Panc1 (cell line): ENCODE data around the gene DGCR2. TPM values are rescaled to one million over a fixed set of nuclear protein-coding genes. Genes with fewer than 3 reads are reported as not detected.
A peak's percentile ranks its signal among the peaks of the same experiment; 100 is the strongest.

ENCODE experiments used
- ATAC-seq: fragments of 200-7000 bp; cut with Tn5 transposase; 2 replicates; pipeline ENCODE4 v1.9.1; 2020; ENCODE audit warnings: mild to moderate bottlenecking, moderate library complexity
- BruUV-seq: library from RNA; stranded (reverse); fragments of 400-500 nt; replicated peaks from 2 replicates; lab custom pipeline; 2021; lab: Mats Ljungman, UMichigan
- CTCF ChIA-PET: fragments of 300-600 bp; sonication (Branson Sonifier 250); formaldehyde crosslinking; loops from one replicate; lab custom pipeline; 2022; ENCODE audit warnings: antibody characterized with exemption; lab: Charles Lee
- POLR2A ChIA-PET: fragments of 300-600 bp; sonication (Branson Sonifier 250); formaldehyde crosslinking; loops from one replicate; lab custom pipeline; 2022; ENCODE audit warnings: antibody characterized with exemption; lab: Charles Lee
- DNase-seq: peaks from one replicate; pipeline ENCODE4 v3.0.0-alpha.2; 2010; ENCODE audit warnings: low read depth, low spot score
- H3K27ac ChIP-seq: 2 replicates; pipeline ENCODE4 v1.5.1; 2011; ENCODE audit warnings: mild to moderate bottlenecking, low read length, inconsistent platforms
- H3K27me3 ChIP-seq: fragments of 200-500 bp; sonication (Bioruptor generic); 2 replicates; pipeline ENCODE4 v1.6.0; 2014; ENCODE audit warnings: low read length, inconsistent platforms; ENCODE audit not compliant: control insufficient read depth, insufficient read depth
- H3K36me3 ChIP-seq: fragments of 200-500 bp; sonication (Bioruptor generic); 2 replicates; pipeline ENCODE4 v1.5.1; 2014; ENCODE audit warnings: inconsistent platforms, mild to moderate bottlenecking, low read length, moderate library complexity; ENCODE audit not compliant: control insufficient read depth, insufficient read depth
- H3K4me1 ChIP-seq: 2 replicates; pipeline ENCODE4 v1.5.1; 2011; ENCODE audit warnings: inconsistent platforms, mild to moderate bottlenecking, low read length, moderate library complexity; ENCODE audit not compliant: control insufficient read depth, insufficient read depth
- H3K4me3 ChIP-seq, 2 experiments: 2 replicates each; pipeline ENCODE4 v1.5.1; 2011 to 2012; ENCODE audit warnings: low read depth in 2 of 2, low read length in 2 of 2, mild to moderate bottlenecking in 2 of 2, inconsistent platforms in 1 of 2, moderate library complexity in 1 of 2
- H3K9me3 ChIP-seq: fragments of 200-500 bp; sonication (Bioruptor generic); 2 replicates; pipeline ENCODE4 v1.5.1; 2014; ENCODE audit warnings: low read depth, mild to moderate bottlenecking, inconsistent platforms, low read length, moderate library complexity; ENCODE audit not compliant: control insufficient read depth, insufficient read depth
- POLR2AphosphoS5 ChIP-seq: IDR thresholded peaks from 2 replicates; pipeline ENCODE4 v1.6.1; 2012; ENCODE audit warnings: mild to moderate bottlenecking, low read depth, low read length, moderate library complexity
- SIN3A ChIP-seq: IDR thresholded peaks from 2 replicates; pipeline ENCODE4 v1.6.1; 2012; ENCODE audit warnings: low read depth, mild to moderate bottlenecking, low read length, moderate library complexity, borderline replicate concordance; ENCODE audit not compliant: insufficient read depth
- TCF7L2 ChIP-seq: IDR thresholded peaks from 2 replicates; pipeline ENCODE4 v1.6.1; 2011; ENCODE audit warnings: mild to moderate bottlenecking, low read depth, low read length, inconsistent platforms
- in situ Hi-C: cut with HindIII; loops from 2 replicates; pipeline ENCODE4 v1.10.0; 2016; ENCODE audit warnings: low sequenced_read_pairs, low pct_unique_long_range_greater_than_20kb
- intact Hi-C: fragments of 100-400 bp; cut with micrococcal nuclease; formaldehyde crosslinking; loops from one replicate; pipeline ENCODE4 v1.10.0; 2022; ENCODE audit not compliant: unreplicated experiment
- total RNA-seq: library from RNA; stranded (reverse); gene quantifications from one replicate; pipeline ENCODE4 v1.2.1, GENCODE V29; 2021; ENCODE audit not compliant: unreplicated experiment
- TF ChIP-seq, protein P1 (sequence below), 2 experiments: IDR thresholded peaks; 2 replicates each; pipeline ENCODE4 v1.6.1; 2011 to 2012; ENCODE audit warnings: low read depth in 2 of 2, control low read depth in 1 of 2, low read length in 1 of 2, mild to moderate bottlenecking in 1 of 2, moderate library complexity in 1 of 2; ENCODE audit not compliant: insufficient read depth in 1 of 2
- TF ChIP-seq, protein P2 (sequence below): fragments of 450-650 bp; IDR thresholded peaks from 2 replicates; pipeline ENCODE4 v1.5.1; 2017; ENCODE audit warnings: mild to moderate bottlenecking

DGCR2 gene
- total RNA-seq, 1 experiment from 2014 or later, result 35.1 TPM

DNA sequence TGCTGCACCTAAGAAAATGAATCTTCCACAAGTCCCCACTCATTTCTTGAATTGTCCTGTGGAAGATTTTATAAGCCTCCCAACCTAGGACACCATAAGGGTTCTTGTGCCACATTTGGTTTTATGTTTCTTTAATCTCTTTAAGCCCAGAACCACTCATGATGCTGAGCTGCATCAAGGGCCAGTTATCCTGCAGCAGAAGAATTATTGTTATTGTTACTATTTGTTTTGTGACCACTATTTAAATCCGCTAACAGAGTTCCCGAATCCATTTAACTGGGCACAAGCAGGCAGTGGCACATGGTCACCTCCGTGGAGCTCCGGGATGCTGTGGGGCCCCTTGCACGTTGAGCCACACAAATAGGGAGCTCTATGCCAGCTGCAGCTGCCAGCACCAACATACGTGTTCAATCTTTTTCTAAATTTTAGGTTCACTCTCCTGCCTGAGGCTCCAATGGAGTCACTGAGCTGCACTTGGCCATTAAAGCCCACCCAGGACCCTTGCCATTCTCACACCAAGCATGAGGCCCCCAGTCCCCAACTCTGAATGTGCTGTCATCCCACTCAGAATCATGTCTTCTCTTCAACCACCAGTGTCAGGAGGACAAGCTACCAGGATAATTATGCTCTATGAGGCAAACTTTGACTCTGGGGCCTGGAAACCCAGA is 60.6 kb downstream of the DGCR2 start:
- in situ Hi-C loops (no loop called here), intact Hi-C loops (no loop called here)
- Histone ChIP-seq H3K36me3 (no peaks in the 10 kb centered on the region), H3K27ac (no peak overlapping the region), H3K4me3 (no peak overlapping the region), H3K4me1 (no peaks in the 10 kb centered on the region), H3K9me3 (no peaks in the 10 kb centered on the region), H3K27me3 (no peaks in the 10 kb centered on the region)
- ChIA-PET CTCF (no interaction called here), POLR2A (no interaction called here)
- BruUV-seq, result TSS peak; percentile 61
- ATAC-seq (no peak), DNase-seq (no peak)
- TF ChIP-seq, protein P1, sequence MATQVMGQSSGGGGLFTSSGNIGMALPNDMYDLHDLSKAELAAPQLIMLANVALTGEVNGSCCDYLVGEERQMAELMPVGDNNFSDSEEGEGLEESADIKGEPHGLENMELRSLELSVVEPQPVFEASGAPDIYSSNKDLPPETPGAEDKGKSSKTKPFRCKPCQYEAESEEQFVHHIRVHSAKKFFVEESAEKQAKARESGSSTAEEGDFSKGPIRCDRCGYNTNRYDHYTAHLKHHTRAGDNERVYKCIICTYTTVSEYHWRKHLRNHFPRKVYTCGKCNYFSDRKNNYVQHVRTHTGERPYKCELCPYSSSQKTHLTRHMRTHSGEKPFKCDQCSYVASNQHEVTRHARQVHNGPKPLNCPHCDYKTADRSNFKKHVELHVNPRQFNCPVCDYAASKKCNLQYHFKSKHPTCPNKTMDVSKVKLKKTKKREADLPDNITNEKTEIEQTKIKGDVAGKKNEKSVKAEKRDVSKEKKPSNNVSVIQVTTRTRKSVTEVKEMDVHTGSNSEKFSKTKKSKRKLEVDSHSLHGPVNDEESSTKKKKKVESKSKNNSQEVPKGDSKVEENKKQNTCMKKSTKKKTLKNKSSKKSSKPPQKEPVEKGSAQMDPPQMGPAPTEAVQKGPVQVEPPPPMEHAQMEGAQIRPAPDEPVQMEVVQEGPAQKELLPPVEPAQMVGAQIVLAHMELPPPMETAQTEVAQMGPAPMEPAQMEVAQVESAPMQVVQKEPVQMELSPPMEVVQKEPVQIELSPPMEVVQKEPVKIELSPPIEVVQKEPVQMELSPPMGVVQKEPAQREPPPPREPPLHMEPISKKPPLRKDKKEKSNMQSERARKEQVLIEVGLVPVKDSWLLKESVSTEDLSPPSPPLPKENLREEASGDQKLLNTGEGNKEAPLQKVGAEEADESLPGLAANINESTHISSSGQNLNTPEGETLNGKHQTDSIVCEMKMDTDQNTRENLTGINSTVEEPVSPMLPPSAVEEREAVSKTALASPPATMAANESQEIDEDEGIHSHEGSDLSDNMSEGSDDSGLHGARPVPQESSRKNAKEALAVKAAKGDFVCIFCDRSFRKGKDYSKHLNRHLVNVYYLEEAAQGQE (IDR thresholded peaks at IDR 0.05; ENCODE audit: insufficient read depth in 1 of 2, low read depth in 2 of 2, low read length in 1 of 2), result no peak
- TF ChIP-seq SIN3A (no peak), POLR2AphosphoS5 (no peak), TCF7L2 (no peak)
- TF ChIP-seq, protein P2, sequence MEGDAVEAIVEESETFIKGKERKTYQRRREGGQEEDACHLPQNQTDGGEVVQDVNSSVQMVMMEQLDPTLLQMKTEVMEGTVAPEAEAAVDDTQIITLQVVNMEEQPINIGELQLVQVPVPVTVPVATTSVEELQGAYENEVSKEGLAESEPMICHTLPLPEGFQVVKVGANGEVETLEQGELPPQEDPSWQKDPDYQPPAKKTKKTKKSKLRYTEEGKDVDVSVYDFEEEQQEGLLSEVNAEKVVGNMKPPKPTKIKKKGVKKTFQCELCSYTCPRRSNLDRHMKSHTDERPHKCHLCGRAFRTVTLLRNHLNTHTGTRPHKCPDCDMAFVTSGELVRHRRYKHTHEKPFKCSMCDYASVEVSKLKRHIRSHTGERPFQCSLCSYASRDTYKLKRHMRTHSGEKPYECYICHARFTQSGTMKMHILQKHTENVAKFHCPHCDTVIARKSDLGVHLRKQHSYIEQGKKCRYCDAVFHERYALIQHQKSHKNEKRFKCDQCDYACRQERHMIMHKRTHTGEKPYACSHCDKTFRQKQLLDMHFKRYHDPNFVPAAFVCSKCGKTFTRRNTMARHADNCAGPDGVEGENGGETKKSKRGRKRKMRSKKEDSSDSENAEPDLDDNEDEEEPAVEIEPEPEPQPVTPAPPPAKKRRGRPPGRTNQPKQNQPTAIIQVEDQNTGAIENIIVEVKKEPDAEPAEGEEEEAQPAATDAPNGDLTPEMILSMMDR, result no peak

DNA sequence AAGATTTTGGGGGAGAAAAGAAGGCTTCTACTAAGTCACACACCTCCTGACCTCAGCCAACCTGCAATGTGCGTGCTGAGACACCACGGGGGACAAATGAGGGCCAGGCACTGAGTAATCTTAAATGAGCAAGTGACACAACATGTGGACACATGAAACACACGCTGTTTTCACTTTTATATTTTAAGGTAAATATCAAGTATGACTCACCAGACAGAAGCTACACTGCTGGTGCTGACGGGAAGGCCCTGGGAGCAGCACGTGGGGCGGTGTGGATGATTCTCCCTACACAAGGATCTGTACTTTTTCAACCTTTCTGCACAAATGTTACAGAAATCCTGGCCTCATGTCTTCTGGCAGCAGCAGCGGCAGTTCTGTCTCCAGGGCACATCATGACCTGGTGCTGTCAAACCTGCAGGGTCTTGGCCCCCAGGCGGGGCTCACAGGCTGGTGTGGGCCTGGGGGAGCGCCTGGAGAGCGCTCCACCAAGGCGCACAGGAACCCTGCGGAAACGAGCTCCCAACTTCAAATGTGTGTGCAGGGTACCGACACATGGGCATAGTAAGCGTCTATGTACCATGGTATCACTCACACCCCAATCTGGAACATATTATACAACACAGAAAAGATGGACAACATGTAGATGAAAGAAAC is 61.7 kb downstream of the DGCR2 start:
- ChIA-PET CTCF (no interaction called here), POLR2A (no interaction called here)
- Histone ChIP-seq H3K27me3 (no peaks in the 10 kb centered on the region), H3K36me3 (no peaks in the 10 kb centered on the region), H3K9me3 (no peaks in the 10 kb centered on the region), H3K4me1 (no peaks in the 10 kb centered on the region), H3K27ac (no peak overlapping the region), H3K4me3 (no peak overlapping the region)
- DNase-seq (no peak), ATAC-seq (no peak)
- in situ Hi-C loops, result no loop called here
- TF ChIP-seq SIN3A (no peak), POLR2AphosphoS5 (no peak), TCF7L2 (no peak)
- TF ChIP-seq, protein P2, result no peak
- TF ChIP-seq, protein P1 (IDR thresholded peaks at IDR 0.05; ENCODE audit: insufficient read depth in 1 of 2, low read depth in 2 of 2, low read length in 1 of 2), result no peak
- BruUV-seq, result no TSS peak
- intact Hi-C loops, result no loop called here
